Activated CD4-positive, alpha-beta T cell treated with anti-CD3 and anti-CD28 coated beads, Interleukin-2, amount 50 U/mL, for 24 hours (primary cell): ENCODE measurements around the gene FAM90A1.
"Not testable (repeated sequence)": the region's sequence is repeated elsewhere in the genome, so short reads cannot be mapped to it uniquely, and the experiment has no call there.

Experiments
- DNase-seq, 2 donors: peaks; one replicate each; pipeline ENCODE4 v3.0.0-alpha.2; 2020; ENCODE audit warnings: low read depth in 1 of 2, low spot score in 1 of 2

The FAM90A1 gene

GRCh38 chr12:8226992-8227731 is at the start of gene FAM90A1:
Gene FAM90A1, minus strand, starts transcription at chr12:8227618. Its CDS starts 2,786 bp downstream, at chr12:8224832.
- not testable (repeated sequence) for DNase-seq

GRCh38 chr12:8276397-8276796 is 49.0 kb upstream of the FAM90A1 start:
- DNase-seq, result not testable (repeated sequence)

GRCh38 chr12:8266706-8267105 is 39.3 kb upstream of the FAM90A1 start:
- DNase-seq, result not testable (repeated sequence)

- not testable (repeated sequence) for DNase-seq
Observed at GRCh38 chr12:8264236-8264635, 36.8 kb upstream of the FAM90A1 start.

- not testable (repeated sequence) for DNase-seq
Observed at GRCh38 chr12:8261111-8261554, 33.7 kb upstream of the FAM90A1 start.

GRCh38 chr12:8256356-8256755 is 28.9 kb upstream of the FAM90A1 start:
- DNase-seq, result not testable (repeated sequence)

- DNase-seq, result not testable (repeated sequence)
Observed at GRCh38 chr12:8254705-8255104, 27.3 kb upstream of the FAM90A1 start.

GRCh38 chr12:8252056-8252818 is 24.8 kb upstream of the FAM90A1 start:
- not testable (repeated sequence) for DNase-seq

GRCh38 chr12:8251616-8252015 is 24.2 kb upstream of the FAM90A1 start:
- not testable (repeated sequence) for DNase-seq

GRCh38 chr12:8246941-8247535 is 19.6 kb upstream of the FAM90A1 start:
- not testable (repeated sequence) for DNase-seq

- DNase-seq, result not testable (repeated sequence)
Observed at GRCh38 chr12:8243682-8244161, 16.3 kb upstream of the FAM90A1 start.

GRCh38 chr12:8242880-8243681 is 15.7 kb upstream of the FAM90A1 start:
- peak; percentile 99 to 100 for DNase-seq

- DNase-seq, result not testable (repeated sequence)
Observed at GRCh38 chr12:8242622-8242879, 15.1 kb upstream of the FAM90A1 start.

- DNase-seq, result peak; percentile 17
Observed at GRCh38 chr12:8241917-8242621, 14.7 kb upstream of the FAM90A1 start.

GRCh38 chr12:8240340-8241114 is 13.1 kb upstream of the FAM90A1 start:
- DNase-seq, result not testable (repeated sequence)

- DNase-seq, result not testable (repeated sequence)
Observed at GRCh38 chr12:8237031-8237430, 9.6 kb upstream of the FAM90A1 start.

- DNase-seq, result not testable (repeated sequence)
Observed at GRCh38 chr12:8235316-8236157, 8.1 kb upstream of the FAM90A1 start.

GRCh38 chr12:8234746-8235145 is 7.3 kb upstream of the FAM90A1 start:
- DNase-seq, result not testable (repeated sequence)
